ENCODE data around the gene TCERG1L.

- no peak for TF ChIP-seq CTCF (IDR thresholded peaks at IDR 0.05; ENCODE audit: insufficient read depth, low read length, poor library complexity, severe bottlenecking)
- TF ChIP-seq EZH2phosphoT487 (conservative IDR thresholded peaks at IDR 0.05; ENCODE audit: low read length): no peak
Measured at GRCh38 chr10:131175891-131176290, 135.6 kb downstream of the TCERG1L start.

All from SU-DHL-6 (cell line).